Middle frontal gyrus (tissue), 1 donor: ENCODE data around the gene RTN4R.
"Not testable (repeated sequence)": the region's sequence is repeated elsewhere in the genome, so short reads cannot be mapped to it uniquely, and the experiment has no call there.

ENCODE experiments used
- DNase-seq: peaks from one replicate; pipeline ENCODE4 v3.0.0-alpha.2; 2015; ENCODE audit warnings: low spot score; ENCODE audit errors: extremely low spot score

Gene RTN4R

DNA sequence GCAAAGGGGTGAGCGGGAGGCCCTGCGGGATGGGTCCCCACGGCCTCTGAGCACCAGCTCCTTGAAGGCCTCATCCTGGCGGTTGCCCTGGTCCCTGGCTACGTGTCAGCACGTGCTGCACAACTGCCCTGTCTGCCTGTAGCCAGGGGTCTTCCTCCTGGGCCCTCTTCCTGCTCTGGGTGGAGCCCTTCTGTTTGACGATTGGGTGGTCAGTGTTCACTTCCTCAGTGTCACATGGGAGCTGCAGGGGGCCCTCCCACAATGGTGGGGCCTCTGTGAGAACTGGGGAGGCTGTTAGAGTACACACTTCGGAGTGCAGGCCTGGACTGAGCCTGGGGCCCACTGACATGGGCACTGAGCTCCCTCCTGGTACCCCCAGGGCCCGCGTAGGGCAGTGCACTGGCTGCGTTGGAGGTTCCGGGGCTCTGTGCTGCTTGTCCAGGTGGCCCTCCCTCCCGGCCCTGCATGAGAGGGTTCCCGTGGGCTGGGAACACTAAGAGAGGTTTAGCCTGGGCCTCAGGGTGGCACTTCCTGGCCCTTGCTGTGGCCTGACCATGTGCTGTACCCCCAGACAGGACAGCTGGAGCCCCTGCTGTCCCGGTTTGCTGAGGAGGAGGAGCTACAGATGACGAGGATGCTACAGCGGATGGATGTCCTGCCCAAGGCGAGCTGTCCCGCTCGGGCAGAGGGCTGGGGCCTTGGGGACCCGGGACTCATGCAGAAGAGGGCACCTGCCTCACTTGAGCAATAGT, 38.0 kb upstream of the RTN4R start:
- DNase-seq = no peak

- DNase-seq = not testable (repeated sequence)
These were observed 37.2 kb upstream of the RTN4R start for GRCh38 chr22:20305230-20305893.

- DNase-seq = no peak
These were observed 36.5 kb upstream of the RTN4R start for GRCh38 chr22:20304646-20305045.

- DNase-seq = not testable (repeated sequence)
These were observed 35.1 kb upstream of the RTN4R start for GRCh38 chr22:20303229-20303534.

- no peak for DNase-seq
These were observed 34.5 kb upstream of the RTN4R start for GRCh38 chr22:20302438-20303228.

DNA sequence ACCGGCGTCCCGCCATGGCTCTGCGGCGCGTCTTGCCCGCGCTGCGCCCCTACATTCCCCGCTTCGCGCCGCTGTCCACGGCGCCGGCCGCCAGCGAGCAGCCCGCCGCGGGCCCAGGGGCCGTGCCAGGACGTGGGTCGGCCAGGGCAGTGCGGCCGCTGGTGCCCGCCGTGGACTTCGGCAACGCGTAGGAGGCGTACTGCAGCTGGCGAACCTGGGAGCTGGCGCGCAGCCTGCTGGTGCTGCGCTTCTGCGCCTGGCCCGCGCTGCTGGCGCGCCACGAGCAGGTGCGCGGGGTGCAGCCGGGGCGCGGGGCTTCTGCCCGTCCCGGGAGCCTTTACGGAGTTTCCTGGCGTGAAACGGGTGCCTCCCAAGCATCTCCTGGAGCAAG, 31.6 kb upstream of the RTN4R start:
- DNase-seq = no peak

DNA sequence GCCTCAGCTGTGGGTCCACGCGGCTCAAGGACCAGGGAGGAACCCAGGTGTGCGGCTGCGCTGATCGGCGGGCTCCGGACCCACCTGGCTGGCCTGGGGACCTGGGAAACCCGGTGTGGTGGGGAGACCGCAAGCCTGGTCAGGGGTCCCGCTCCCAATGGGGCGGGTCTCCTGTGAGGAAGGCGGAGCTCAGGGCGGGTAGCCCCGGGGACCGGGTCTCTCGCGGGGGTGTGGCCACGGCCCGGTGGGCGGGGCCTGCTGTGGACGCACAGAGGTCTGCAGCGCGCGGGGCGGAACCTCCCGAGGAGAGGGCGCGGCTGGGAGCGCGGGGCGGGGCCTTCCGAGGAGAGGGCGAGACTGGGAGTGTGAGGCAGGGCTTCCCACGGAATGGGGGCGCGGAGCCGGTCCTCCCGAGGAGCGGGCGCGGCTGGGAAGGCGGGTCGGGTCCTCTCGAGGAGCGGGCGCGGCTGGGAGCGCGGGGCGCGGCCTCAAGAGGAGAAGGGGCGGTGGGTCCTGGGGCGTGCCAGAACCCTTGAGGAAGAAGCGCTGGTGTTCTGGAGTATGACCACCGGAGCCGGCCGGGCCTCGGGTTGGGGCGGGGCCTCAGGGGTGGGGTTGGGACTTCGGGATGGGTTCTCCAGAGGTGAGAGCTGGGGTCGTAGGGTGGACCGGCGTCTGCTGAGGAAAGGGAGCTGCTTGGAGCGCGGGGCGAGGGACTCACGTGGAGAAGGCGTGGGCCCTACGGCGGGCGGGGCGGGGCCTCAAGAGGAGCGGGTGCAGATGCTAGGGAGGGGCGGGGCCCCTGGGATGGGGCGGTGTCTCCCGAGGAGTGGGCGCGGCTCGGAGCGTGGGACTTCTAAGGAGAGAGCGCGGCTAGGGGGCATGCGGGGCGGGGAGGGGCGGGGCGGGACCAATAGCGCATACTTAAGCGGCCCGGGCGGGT, 31.0 kb upstream of the RTN4R start:
- DNase-seq = no peak

DNA sequence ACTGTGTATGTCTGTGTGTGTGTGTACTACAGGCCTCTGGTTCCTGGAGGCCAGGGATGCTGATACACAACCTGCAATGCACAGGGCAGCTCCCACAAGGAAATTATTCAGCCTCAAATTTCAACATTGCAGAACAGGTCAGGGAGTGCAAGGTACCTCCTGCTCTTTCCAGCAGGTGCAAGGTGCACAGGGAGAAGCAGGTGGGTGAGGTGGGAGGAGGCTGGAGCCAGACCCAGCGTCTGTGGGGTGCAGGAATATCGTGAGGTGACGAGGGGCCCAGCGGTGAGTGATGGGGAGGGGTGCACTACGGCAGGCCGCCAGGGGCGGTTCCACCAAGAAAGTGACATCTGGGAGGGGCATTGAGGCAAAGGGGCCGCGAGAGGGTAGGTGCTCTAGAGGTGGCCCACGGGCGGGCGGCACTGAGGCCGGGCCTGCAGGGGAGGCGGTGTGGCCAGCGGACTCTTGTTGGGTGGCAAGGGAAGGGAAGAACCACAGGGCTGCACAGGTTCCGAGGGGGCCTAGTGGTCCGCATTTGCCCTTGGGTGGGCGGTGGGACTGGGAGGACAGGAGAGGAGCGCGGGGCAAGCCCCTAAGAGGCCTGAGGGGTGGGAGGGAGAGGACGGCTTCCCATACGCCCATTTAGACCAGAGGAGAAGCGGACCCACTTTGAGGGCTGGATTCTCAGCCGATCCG, 30.1 kb upstream of the RTN4R start:
- DNase-seq = no peak

DNA sequence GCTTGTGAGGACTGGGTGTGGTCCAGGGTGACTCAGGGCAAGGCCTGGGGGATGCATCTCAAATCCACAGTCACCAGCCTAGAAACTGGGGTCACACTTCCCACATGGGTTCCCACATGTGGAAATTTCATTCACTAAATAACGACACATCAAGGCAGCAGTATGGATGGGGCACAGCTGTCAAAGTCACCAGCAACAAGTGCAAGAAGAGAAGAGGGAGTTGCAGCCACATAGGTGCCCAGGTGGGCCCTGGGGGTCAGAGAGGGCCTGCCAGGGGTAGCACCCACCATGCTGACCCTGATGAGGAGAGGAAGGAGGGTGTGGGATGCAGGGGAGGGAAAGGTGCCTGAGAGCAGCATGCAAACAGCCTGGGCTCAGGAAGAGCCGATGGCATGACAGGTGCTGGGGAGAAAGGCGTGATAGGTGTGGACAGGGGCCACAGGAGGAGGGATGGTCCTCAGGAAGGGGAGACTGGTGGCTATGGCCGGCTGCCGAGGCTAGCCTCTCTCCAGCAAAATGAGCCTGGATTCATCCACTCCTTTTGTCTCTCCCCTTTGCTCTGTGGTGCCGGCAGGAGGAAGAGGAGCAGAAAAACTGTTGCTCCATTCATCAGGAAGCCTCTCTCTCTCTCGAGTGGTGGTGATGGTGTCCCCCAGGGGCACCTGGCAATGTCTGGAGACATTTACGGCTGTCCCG, 29.4 kb upstream of the RTN4R start:
- DNase-seq = no peak

DNA sequence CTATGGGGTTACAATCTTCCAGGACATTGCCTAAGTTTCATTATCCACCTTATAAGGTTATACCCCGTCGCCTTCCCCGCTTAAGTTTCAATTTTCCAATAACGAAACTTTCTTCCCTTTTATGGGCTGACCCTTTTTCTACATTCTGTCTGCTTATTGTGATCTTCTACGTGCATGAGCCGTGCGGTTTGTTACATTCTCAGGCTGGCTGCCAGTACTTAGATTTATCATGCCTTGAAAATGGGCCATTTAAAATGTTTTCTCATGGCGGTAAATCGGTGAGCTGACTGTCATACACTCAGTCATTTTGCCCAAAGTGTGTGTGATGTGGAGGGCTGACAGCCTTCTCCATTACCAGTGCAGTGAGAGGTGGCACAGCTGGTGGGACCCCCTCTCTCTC, 28.5 kb upstream of the RTN4R start:
- DNase-seq = no peak

- no peak for DNase-seq
These were observed 27.3 kb upstream of the RTN4R start for GRCh38 chr22:20295262-20296064.

DNA sequence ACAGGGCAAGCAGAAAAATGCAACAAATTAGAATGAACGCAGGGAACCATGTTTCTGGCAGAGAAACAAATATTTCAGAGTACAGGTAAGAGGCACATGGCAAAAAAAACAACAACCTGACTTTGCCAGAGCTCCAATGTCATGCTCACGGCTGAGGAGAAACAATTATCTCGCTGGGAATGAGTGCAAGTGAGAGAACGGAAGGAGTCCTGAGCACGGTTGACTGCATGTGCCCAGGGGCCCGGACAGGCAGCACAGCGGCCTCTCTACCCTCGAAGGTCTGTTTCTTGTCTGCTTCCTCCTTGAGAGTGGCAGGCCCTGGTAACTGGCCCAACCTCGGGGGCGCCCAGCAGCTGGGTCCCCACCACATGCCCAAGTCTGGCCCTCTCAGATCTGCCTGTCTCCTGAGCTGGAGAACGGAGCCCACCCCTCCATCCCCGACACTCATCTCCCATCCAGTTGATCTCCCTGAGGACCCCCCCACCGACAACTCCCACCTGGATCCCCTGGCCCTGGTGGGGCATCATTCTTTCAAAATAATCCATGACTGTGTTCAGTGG, 24.6 kb upstream of the RTN4R start:
- no peak for DNase-seq

DNA sequence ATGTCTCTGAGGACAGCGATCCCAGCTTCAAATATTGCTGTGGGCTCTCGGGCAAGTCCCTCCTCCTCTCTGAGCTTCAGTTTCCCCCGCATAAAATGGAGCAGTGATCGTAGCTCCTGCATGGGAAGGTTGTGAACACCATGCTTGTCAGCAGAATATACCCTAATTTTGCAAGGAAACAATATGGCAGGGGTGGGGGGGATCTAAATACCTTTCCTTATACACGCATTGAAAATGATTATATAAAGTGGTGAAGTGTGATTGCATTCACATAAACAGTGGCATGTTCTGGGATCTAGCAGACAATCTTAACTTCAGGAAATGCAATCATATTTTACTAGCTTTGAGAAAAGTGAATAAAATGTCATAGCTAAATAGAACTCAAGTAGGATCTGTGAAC, 24.0 kb upstream of the RTN4R start:
- no peak for DNase-seq

DNA sequence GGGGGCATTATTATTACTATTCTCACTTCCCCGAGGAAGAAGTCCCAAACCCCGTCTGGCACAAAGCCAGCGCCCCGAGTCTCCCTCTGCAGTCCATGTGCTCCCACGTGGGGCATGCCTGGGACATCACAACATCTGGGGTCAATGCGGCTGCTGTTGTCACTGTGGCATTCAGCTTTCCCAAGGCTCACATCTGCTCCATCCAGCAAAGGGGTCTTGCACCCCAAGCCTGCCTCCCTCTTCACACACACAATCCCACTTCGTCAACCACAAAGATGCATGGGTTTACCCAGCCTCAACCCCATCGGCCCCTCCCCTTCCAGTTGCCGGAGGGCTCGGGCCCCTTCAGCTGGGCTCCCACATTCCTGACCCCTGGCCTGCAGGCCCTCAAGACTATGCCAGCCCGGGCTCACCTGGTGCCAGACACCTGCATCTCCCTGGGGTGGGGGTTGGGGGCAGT, 23.5 kb upstream of the RTN4R start:
- DNase-seq = no peak

- no peak for DNase-seq
These were observed 23.1 kb upstream of the RTN4R start for GRCh38 chr22:20291249-20291586.

- DNase-seq = no peak
These were observed 22.6 kb upstream of the RTN4R start for GRCh38 chr22:20290578-20291248.

DNA sequence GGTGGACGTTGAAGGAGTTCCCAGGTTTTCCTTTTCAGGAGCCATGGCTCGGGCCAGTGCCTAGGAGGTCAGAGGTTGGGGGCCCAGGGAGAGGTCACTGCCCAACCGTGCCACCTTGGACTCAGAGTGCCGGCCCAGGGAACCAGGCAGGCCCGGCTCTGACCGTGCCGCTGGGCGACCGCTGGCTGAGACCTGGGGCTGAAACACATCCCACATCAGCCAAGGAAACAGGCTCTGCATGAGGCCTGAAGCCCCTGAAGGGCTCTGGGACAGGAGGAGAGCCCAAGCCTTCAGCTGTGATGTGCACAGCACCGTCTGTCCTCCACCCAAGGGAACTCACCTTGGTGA, 21.9 kb upstream of the RTN4R start:
- DNase-seq = no peak

- not testable (repeated sequence) for DNase-seq
These were observed 21.3 kb upstream of the RTN4R start for GRCh38 chr22:20289182-20290044.
